IPS DF 4.7 (cell line): Measurements from ENCODE around the gene DLK2.
"Not testable (repeated sequence)": the region's sequence is repeated elsewhere in the genome, so short reads cannot be mapped to it uniquely, and the experiment has no call there.

Source experiments
- DNase-seq: peaks from one replicate; pipeline ENCODE4 v3.0.0-alpha.2; 2013; ENCODE audit warnings: low spot score; ENCODE audit errors: extremely low read depth

Gene DLK2

GRCh38 chr6:43455531-43456428 lies at the start of gene DLK2:
Gene DLK2 (minus strand): TSS chr6:43455548. CDS start chr6:43454825, 723 bp downstream.
- no peak for DNase-seq

- DNase-seq, result no peak
Observed at GRCh38 chr6:43503443-43503842, 48.1 kb upstream of the DLK2 start.

GRCh38 chr6:43502666-43503065 lies 47.3 kb upstream of the DLK2 start:
- DNase-seq, result no peak

- DNase-seq, result no peak
Observed at GRCh38 chr6:43500921-43501320, 45.6 kb upstream of the DLK2 start.

- DNase-seq, result no peak
Observed at GRCh38 chr6:43499028-43499815, 43.9 kb upstream of the DLK2 start.

- DNase-seq, result not testable (repeated sequence)
Observed at GRCh38 chr6:43498291-43498690, 42.9 kb upstream of the DLK2 start.

- DNase-seq, result no peak
Observed at GRCh38 chr6:43497689-43498088, 42.3 kb upstream of the DLK2 start.

- DNase-seq, result no peak
Observed at GRCh38 chr6:43497129-43497396, 41.7 kb upstream of the DLK2 start.

GRCh38 chr6:43496370-43497128 lies 41.2 kb upstream of the DLK2 start:
- DNase-seq, result no peak

GRCh38 chr6:43495409-43495941 lies 40.1 kb upstream of the DLK2 start:
- no peak for DNase-seq

GRCh38 chr6:43494766-43495165 lies 39.4 kb upstream of the DLK2 start:
- no peak for DNase-seq

GRCh38 chr6:43494321-43494720 lies 39.0 kb upstream of the DLK2 start:
- no peak for DNase-seq

- DNase-seq, result no peak
Observed at GRCh38 chr6:43493833-43494232, 38.5 kb upstream of the DLK2 start.

- no peak for DNase-seq
Observed at GRCh38 chr6:43493230-43493629, 37.9 kb upstream of the DLK2 start.

- DNase-seq, result no peak
Observed at GRCh38 chr6:43492673-43493072, 37.3 kb upstream of the DLK2 start.

GRCh38 chr6:43491750-43492661 lies 36.7 kb upstream of the DLK2 start:
- no peak for DNase-seq

- no peak for DNase-seq
Observed at GRCh38 chr6:43490523-43490939, 35.2 kb upstream of the DLK2 start.

- DNase-seq, result no peak
Observed at GRCh38 chr6:43489277-43490072, 34.1 kb upstream of the DLK2 start.

- DNase-seq, result no peak
Observed at GRCh38 chr6:43488667-43489276, 33.4 kb upstream of the DLK2 start.
